Panc1 (cell line): ENCODE results near the gene OTOP2. TPM values are rescaled to one million over a fixed set of nuclear protein-coding genes. Genes with fewer than 3 reads are reported as not detected.

ENCODE experiments used
- ATAC-seq: fragments of 200-7000 bp; cut with Tn5 transposase; 2 replicates; pipeline ENCODE4 v1.9.1; 2020; ENCODE audit warnings: mild to moderate bottlenecking, moderate library complexity
- BruUV-seq: library from RNA; stranded (reverse); fragments of 400-500 nt; replicated peaks from 2 replicates; lab custom pipeline; 2021; lab: Mats Ljungman, UMichigan
- CTCF ChIA-PET: fragments of 300-600 bp; sonication (Branson Sonifier 250); formaldehyde crosslinking; loops from one replicate; lab custom pipeline; 2022; ENCODE audit warnings: antibody characterized with exemption; lab: Charles Lee
- POLR2A ChIA-PET: fragments of 300-600 bp; sonication (Branson Sonifier 250); formaldehyde crosslinking; loops from one replicate; lab custom pipeline; 2022; ENCODE audit warnings: antibody characterized with exemption; lab: Charles Lee
- DNase-seq: peaks from one replicate; pipeline ENCODE4 v3.0.0-alpha.2; 2010; ENCODE audit warnings: low read depth, low spot score
- H3K27ac ChIP-seq: 2 replicates; pipeline ENCODE4 v1.5.1; 2011; ENCODE audit warnings: mild to moderate bottlenecking, low read length, inconsistent platforms
- H3K27me3 ChIP-seq: fragments of 200-500 bp; sonication (Bioruptor generic); 2 replicates; pipeline ENCODE4 v1.6.0; 2014; ENCODE audit warnings: low read length, inconsistent platforms; ENCODE audit not compliant: control insufficient read depth, insufficient read depth
- H3K36me3 ChIP-seq: fragments of 200-500 bp; sonication (Bioruptor generic); 2 replicates; pipeline ENCODE4 v1.5.1; 2014; ENCODE audit warnings: inconsistent platforms, mild to moderate bottlenecking, low read length, moderate library complexity; ENCODE audit not compliant: control insufficient read depth, insufficient read depth
- H3K4me1 ChIP-seq: 2 replicates; pipeline ENCODE4 v1.5.1; 2011; ENCODE audit warnings: inconsistent platforms, mild to moderate bottlenecking, low read length, moderate library complexity; ENCODE audit not compliant: control insufficient read depth, insufficient read depth
- H3K4me3 ChIP-seq, 2 experiments: 2 replicates each; pipeline ENCODE4 v1.5.1; 2011 to 2012; ENCODE audit warnings: low read depth in 2 of 2, low read length in 2 of 2, mild to moderate bottlenecking in 2 of 2, inconsistent platforms in 1 of 2, moderate library complexity in 1 of 2
- H3K9me3 ChIP-seq: fragments of 200-500 bp; sonication (Bioruptor generic); 2 replicates; pipeline ENCODE4 v1.5.1; 2014; ENCODE audit warnings: low read depth, mild to moderate bottlenecking, inconsistent platforms, low read length, moderate library complexity; ENCODE audit not compliant: control insufficient read depth, insufficient read depth
- POLR2AphosphoS5 ChIP-seq: IDR thresholded peaks from 2 replicates; pipeline ENCODE4 v1.6.1; 2012; ENCODE audit warnings: mild to moderate bottlenecking, low read depth, low read length, moderate library complexity
- SIN3A ChIP-seq: IDR thresholded peaks from 2 replicates; pipeline ENCODE4 v1.6.1; 2012; ENCODE audit warnings: low read depth, mild to moderate bottlenecking, low read length, moderate library complexity, borderline replicate concordance; ENCODE audit not compliant: insufficient read depth
- TCF7L2 ChIP-seq: IDR thresholded peaks from 2 replicates; pipeline ENCODE4 v1.6.1; 2011; ENCODE audit warnings: mild to moderate bottlenecking, low read depth, low read length, inconsistent platforms
- in situ Hi-C: cut with HindIII; loops from 2 replicates; pipeline ENCODE4 v1.10.0; 2016; ENCODE audit warnings: low sequenced_read_pairs, low pct_unique_long_range_greater_than_20kb
- intact Hi-C: fragments of 100-400 bp; cut with micrococcal nuclease; formaldehyde crosslinking; loops from one replicate; pipeline ENCODE4 v1.10.0; 2022; ENCODE audit not compliant: unreplicated experiment
- total RNA-seq: library from RNA; stranded (reverse); gene quantifications from one replicate; pipeline ENCODE4 v1.2.1, GENCODE V29; 2021; ENCODE audit not compliant: unreplicated experiment
- TF ChIP-seq, protein P1 (sequence below), 2 experiments: IDR thresholded peaks; 2 replicates each; pipeline ENCODE4 v1.6.1; 2011 to 2012; ENCODE audit warnings: low read depth in 2 of 2, control low read depth in 1 of 2, low read length in 1 of 2, mild to moderate bottlenecking in 1 of 2, moderate library complexity in 1 of 2; ENCODE audit not compliant: insufficient read depth in 1 of 2
- TF ChIP-seq, protein P2 (sequence below): fragments of 450-650 bp; IDR thresholded peaks from 2 replicates; pipeline ENCODE4 v1.5.1; 2017; ENCODE audit warnings: mild to moderate bottlenecking

Gene OTOP2
- total RNA-seq, 1 experiment from 2014 or later: not detected

DNA sequence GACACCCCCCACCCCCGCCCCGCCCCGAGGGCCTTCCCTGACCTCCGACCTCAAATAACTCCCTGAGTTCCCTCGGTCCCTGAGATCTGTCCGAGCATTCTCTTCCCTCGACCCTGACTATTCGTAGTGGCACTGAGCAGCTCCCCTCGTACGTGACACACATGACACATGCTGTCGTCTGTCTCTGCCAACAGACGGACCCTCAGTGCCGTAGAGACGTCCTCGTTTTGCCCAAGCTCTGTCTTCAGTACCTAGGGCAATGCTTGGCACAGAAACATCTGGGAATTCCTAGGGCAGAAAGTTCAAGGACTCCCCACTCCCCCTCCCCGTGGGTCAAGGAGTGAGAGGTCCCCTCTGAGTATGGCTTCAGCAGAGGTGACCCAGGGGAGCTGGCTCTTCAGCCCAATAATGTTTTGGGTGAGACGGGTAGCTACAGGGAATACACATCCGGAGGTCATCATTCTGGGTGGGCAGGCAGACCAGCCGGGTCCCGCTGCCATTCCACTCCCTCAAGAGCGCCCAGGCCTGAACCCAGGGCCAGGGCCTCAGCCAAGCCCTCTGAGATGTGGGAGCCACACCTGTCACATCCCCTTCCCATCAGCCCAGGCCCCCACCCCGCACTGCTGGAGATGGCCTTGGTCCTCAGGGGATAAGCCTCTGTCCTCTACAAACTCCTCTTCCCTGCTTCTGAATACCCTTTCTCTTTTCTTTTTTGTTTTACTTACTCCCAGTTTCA, 30.0 kb upstream of the OTOP2 start:
- DNase-seq (no peak), ATAC-seq (0 out of 2 replicates have a peak, but pooled peaks have one; percentile 11)
- POLR2A ChIA-PET: interaction anchor here (0.6 kb wide), 1 partner anchor 17 kb away, joined by 10 read pairs; no protein-coding TSS in a partner anchor
- in situ Hi-C loops (no loop called here), intact Hi-C loops (no loop called here)
- BruUV-seq: no TSS peak
- no peak overlapping the region for H3K27ac ChIP-seq
- no peaks in the 10 kb centered on the region for H3K36me3 ChIP-seq
- H3K4me3 ChIP-seq: peak overlapping the region; percentile 23 to 39; a peak in 2 of 4 replicates
- peaks cover 12% of the 10 kb centered on the region for H3K27me3 ChIP-seq
- TF ChIP-seq SIN3A (no peak), TCF7L2 (no peak), POLR2AphosphoS5 (no peak)
- TF ChIP-seq, protein P1, sequence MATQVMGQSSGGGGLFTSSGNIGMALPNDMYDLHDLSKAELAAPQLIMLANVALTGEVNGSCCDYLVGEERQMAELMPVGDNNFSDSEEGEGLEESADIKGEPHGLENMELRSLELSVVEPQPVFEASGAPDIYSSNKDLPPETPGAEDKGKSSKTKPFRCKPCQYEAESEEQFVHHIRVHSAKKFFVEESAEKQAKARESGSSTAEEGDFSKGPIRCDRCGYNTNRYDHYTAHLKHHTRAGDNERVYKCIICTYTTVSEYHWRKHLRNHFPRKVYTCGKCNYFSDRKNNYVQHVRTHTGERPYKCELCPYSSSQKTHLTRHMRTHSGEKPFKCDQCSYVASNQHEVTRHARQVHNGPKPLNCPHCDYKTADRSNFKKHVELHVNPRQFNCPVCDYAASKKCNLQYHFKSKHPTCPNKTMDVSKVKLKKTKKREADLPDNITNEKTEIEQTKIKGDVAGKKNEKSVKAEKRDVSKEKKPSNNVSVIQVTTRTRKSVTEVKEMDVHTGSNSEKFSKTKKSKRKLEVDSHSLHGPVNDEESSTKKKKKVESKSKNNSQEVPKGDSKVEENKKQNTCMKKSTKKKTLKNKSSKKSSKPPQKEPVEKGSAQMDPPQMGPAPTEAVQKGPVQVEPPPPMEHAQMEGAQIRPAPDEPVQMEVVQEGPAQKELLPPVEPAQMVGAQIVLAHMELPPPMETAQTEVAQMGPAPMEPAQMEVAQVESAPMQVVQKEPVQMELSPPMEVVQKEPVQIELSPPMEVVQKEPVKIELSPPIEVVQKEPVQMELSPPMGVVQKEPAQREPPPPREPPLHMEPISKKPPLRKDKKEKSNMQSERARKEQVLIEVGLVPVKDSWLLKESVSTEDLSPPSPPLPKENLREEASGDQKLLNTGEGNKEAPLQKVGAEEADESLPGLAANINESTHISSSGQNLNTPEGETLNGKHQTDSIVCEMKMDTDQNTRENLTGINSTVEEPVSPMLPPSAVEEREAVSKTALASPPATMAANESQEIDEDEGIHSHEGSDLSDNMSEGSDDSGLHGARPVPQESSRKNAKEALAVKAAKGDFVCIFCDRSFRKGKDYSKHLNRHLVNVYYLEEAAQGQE (IDR thresholded peaks at IDR 0.05; ENCODE audit: insufficient read depth in 1 of 2, low read depth in 2 of 2, low read length in 1 of 2): no peak
- TF ChIP-seq, protein P2, sequence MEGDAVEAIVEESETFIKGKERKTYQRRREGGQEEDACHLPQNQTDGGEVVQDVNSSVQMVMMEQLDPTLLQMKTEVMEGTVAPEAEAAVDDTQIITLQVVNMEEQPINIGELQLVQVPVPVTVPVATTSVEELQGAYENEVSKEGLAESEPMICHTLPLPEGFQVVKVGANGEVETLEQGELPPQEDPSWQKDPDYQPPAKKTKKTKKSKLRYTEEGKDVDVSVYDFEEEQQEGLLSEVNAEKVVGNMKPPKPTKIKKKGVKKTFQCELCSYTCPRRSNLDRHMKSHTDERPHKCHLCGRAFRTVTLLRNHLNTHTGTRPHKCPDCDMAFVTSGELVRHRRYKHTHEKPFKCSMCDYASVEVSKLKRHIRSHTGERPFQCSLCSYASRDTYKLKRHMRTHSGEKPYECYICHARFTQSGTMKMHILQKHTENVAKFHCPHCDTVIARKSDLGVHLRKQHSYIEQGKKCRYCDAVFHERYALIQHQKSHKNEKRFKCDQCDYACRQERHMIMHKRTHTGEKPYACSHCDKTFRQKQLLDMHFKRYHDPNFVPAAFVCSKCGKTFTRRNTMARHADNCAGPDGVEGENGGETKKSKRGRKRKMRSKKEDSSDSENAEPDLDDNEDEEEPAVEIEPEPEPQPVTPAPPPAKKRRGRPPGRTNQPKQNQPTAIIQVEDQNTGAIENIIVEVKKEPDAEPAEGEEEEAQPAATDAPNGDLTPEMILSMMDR: no peak
- no peaks in the 10 kb centered on the region for H3K4me1 ChIP-seq
- H3K9me3 ChIP-seq: no peaks in the 10 kb centered on the region
- CTCF ChIA-PET: interaction anchor here (0.6 kb wide), 1 partner anchor 290 kb away, joined by 3 read pairs; no protein-coding TSS in a partner anchor

DNA sequence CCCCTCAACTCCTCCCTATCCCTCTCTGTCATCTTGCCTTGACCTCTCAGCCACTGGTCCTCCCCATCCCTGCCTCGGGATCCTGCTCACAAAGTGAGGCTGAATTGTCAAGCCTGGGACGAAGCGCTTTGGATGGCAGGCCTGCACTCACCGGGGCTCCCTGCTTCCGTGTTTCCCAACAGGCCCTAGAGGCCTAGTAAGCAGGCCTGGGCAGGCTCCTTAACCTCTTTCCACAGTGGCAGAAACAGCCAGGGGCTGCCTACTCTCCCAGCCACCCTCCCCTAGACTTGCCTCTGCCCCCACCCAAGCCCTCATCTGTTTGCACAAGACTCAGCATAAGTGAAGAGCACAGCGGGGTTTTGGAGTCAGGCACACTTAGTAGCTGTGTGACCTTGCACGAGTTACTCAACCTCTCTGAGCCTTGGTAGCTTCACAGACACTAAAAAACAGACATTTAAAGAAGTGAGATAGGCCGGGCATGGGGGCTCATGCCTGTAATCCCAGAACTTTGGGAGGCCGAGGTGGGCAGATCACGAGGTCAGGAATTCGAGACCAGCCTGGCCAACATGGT, 25.6 kb upstream of the OTOP2 start:
- no peak for ATAC-seq
- no peak for DNase-seq

More for the DNA sequence above, 25.6 kb upstream of the OTOP2 start:
- POLR2A ChIA-PET: no interaction called here
- H3K4me3 ChIP-seq: no peak overlapping the region
- H3K27ac ChIP-seq: no peak overlapping the region
- BruUV-seq: no TSS peak
- CTCF ChIA-PET: interaction anchor here (0.5 kb wide), 1 partner anchor 62 kb away, joined by 5 read pairs; no protein-coding TSS in a partner anchor
- H3K9me3 ChIP-seq: no peaks in the 10 kb centered on the region
- intact Hi-C loops (no loop called here), in situ Hi-C loops (no loop called here)
- TF ChIP-seq TCF7L2: no peak
- TF ChIP-seq, protein P2: no peak
- TF ChIP-seq SIN3A: no peak
- TF ChIP-seq, protein P1 (IDR thresholded peaks at IDR 0.05; ENCODE audit: insufficient read depth in 1 of 2, low read depth in 2 of 2, low read length in 1 of 2): no peak
- TF ChIP-seq POLR2AphosphoS5: no peak
- H3K36me3 ChIP-seq: no peaks in the 10 kb centered on the region
- H3K4me1 ChIP-seq: no peaks in the 10 kb centered on the region
- peaks cover 12% of the 10 kb centered on the region for H3K27me3 ChIP-seq
